ENCODE data around the gene CNIH4. TPM values are rescaled to one million over a fixed set of nuclear protein-coding genes. Genes with fewer than 3 reads are reported as not detected.
"Not testable (repeated sequence)": the region's sequence is repeated elsewhere in the genome, so short reads cannot be mapped to it uniquely, and the experiment has no call there.

Gene CNIH4
- total RNA-seq = 36.2 and 46.3 TPM in 2 replicates

GRCh38 chr1:224356685-224357625 is at the start of gene CNIH4:
Gene CNIH4 (plus strand): TSS chr1:224356879. CDS start chr1:224356925, 46 bp downstream.
- Histone ChIP-seq H3K4me1 (ENCODE audit: insufficient read depth, low read length) (peaks cover 11% of the 10 kb centered on the region), H3K36me3 (ENCODE audit: insufficient read depth, low read length) (no peaks in the 10 kb centered on the region)

GRCh38 chr1:224308064-224308463 is 48.6 kb upstream of the CNIH4 start:
- Histone ChIP-seq H4K20me1 (ENCODE audit: insufficient read depth, low read length) (no peaks in the 10 kb centered on the region), H3K4me3 (ENCODE audit: insufficient read depth, low read length) (no peak overlapping the region), H3K4me2 (ENCODE audit: insufficient read depth, low read length) (no peak overlapping the region), H2AFZ (ENCODE audit: low read length) (no peak overlapping the region), H3K36me3 (ENCODE audit: insufficient read depth, low read length) (peaks cover 33% of the 10 kb centered on the region), H3K27me3 (ENCODE audit: insufficient read depth, low read length) (no peaks in the 10 kb centered on the region), H3K4me1 (ENCODE audit: insufficient read depth, low read length) (no peaks in the 10 kb centered on the region), H3K27ac (ENCODE audit: low read depth, low read length) (no peak overlapping the region), H3K79me2 (ENCODE audit: insufficient read depth, low read length) (no peaks in the 10 kb centered on the region), H3K9me3 (ENCODE audit: low read depth, low read length) (no peaks in the 10 kb centered on the region)
- no peak for DNase-seq (ENCODE audit: insufficient read length, low spot score, missing footprints)
- no peak for TF ChIP-seq CTCF (IDR thresholded peaks at IDR 0.05; ENCODE audit: extremely low read depth, low read depth, low read length)

More at GRCh38 chr1:224356685-224357625, at the start of gene CNIH4:
- H3K79me2 ChIP-seq (ENCODE audit: insufficient read depth, low read length) = peaks cover 46% of the 10 kb centered on the region
- H3K27ac ChIP-seq (ENCODE audit: low read depth, low read length) = peak within 1 kb of the TSS; percentile 60
- TF ChIP-seq CTCF (IDR thresholded peaks at IDR 0.05; ENCODE audit: extremely low read depth, low read depth, low read length) = no peak
- no peaks in the 10 kb centered on the region for H3K9me3 ChIP-seq (ENCODE audit: low read depth, low read length)
- H3K27me3 ChIP-seq (ENCODE audit: insufficient read depth, low read length) = no peaks in the 10 kb centered on the region
- H3K4me2 ChIP-seq (ENCODE audit: insufficient read depth, low read length) = peak within 1 kb of the TSS; percentile 89
- H3K4me3 ChIP-seq (ENCODE audit: insufficient read depth, low read length) = peak within 1 kb of the TSS; percentile 97
- DNase-seq (ENCODE audit: insufficient read length, low spot score, missing footprints) = peak; percentile 99
- peak within 1 kb of the TSS; percentile 98 for H2AFZ ChIP-seq (ENCODE audit: low read length)
- H4K20me1 ChIP-seq (ENCODE audit: insufficient read depth, low read length) = peaks cover 12% of the 10 kb centered on the region

GRCh38 chr1:224311503-224311902 is 45.2 kb upstream of the CNIH4 start:
- not testable (repeated sequence) for H3K27me3 ChIP-seq (ENCODE audit: insufficient read depth, low read length); H3K27ac ChIP-seq (ENCODE audit: low read depth, low read length); H3K4me1 ChIP-seq (ENCODE audit: insufficient read depth, low read length); H3K4me2 ChIP-seq (ENCODE audit: insufficient read depth, low read length); H4K20me1 ChIP-seq (ENCODE audit: insufficient read depth, low read length); H3K79me2 ChIP-seq (ENCODE audit: insufficient read depth, low read length); DNase-seq (ENCODE audit: insufficient read length, low spot score, missing footprints); H2AFZ ChIP-seq (ENCODE audit: low read length); H3K4me3 ChIP-seq (ENCODE audit: insufficient read depth, low read length); H3K9me3 ChIP-seq (ENCODE audit: low read depth, low read length)
- peaks cover 39% of the 10 kb centered on the region for H3K36me3 ChIP-seq (ENCODE audit: insufficient read depth, low read length)

GRCh38 chr1:224312025-224312424 is 44.7 kb upstream of the CNIH4 start:
- no peaks in the 10 kb centered on the region for H4K20me1 ChIP-seq (ENCODE audit: insufficient read depth, low read length)
- H3K9me3 ChIP-seq (ENCODE audit: low read depth, low read length) = no peaks in the 10 kb centered on the region
- H3K27me3 ChIP-seq (ENCODE audit: insufficient read depth, low read length) = no peaks in the 10 kb centered on the region
- H3K4me3 ChIP-seq (ENCODE audit: insufficient read depth, low read length) = no peak overlapping the region
- no peak overlapping the region for H2AFZ ChIP-seq (ENCODE audit: low read length)
- DNase-seq (ENCODE audit: insufficient read length, low spot score, missing footprints) = no peak
- H3K27ac ChIP-seq (ENCODE audit: low read depth, low read length) = no peak overlapping the region
- TF ChIP-seq CTCF (IDR thresholded peaks at IDR 0.05; ENCODE audit: extremely low read depth, low read depth, low read length) = no peak
- H3K79me2 ChIP-seq (ENCODE audit: insufficient read depth, low read length) = peaks cover 5% of the 10 kb centered on the region
- peaks cover 38% of the 10 kb centered on the region for H3K36me3 ChIP-seq (ENCODE audit: insufficient read depth, low read length)
- H3K4me2 ChIP-seq (ENCODE audit: insufficient read depth, low read length) = no peak overlapping the region
- no peaks in the 10 kb centered on the region for H3K4me1 ChIP-seq (ENCODE audit: insufficient read depth, low read length)
